Measurements from ENCODE around the gene TIAL1. TPM values are rescaled to one million over a fixed set of nuclear protein-coding genes. Genes with fewer than 3 reads are reported as not detected.

Gene TIAL1
- total and polyA plus RNA-seq, 10 of the 15 experiments (the other 5 are each of a cell fraction or from before 2014, with no cell fraction given): 26.0 to 159 (median 62.8) TPM

DNA sequence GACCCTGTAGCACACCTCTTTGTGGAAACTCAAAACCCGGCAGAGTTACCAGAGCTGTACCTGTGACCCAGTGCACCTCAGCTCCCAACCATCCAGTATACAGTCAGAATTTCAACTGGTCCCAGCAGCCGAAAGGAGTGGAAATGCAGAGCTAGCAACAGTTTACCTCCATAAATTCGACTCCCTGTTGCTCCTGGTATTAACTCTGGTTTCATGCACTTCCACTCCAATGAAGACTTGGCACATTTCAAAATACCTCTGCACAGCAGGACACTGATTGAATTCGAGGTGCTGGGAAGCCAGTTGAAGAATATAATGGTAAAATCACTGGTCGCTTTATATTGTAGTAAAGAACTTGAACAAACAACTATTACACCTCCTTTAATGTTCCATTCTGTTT lies 17.9 kb upstream of the TIAL1 start:
- RAD21 ChIA-PET (ENCODE audit: unreplicated experiment): no interaction called here
- no peaks in the 10 kb centered on the region for H3K27me3 ChIP-seq (replicated peaks in 1 of 2; ENCODE audit: control insufficient read depth in 2 of 2, insufficient read depth in 2 of 2, low read length in 1 of 2)
- SMC1A ChIA-PET (ENCODE audit: uncharacterized antibody, unreplicated experiment): interaction anchor here (0.5 kb wide), 1 partner anchor 85 kb away, joined by 3 read pairs; no protein-coding TSS in a partner anchor
- H2AFZ ChIP-seq (ENCODE audit: control insufficient read depth, low read depth, low read length): no peak overlapping the region
- no peaks in the 10 kb centered on the region for H4K20me1 ChIP-seq (ENCODE audit: control insufficient read depth, insufficient read depth)
- no peak for FAIRE-seq
- H3K27ac ChIP-seq (ENCODE audit: control insufficient read depth, insufficient read depth): no peak overlapping the region
- DNase-seq (ENCODE audit: low read depth, low spot score): no peak
- TF ChIP-seq, protein P1, sequence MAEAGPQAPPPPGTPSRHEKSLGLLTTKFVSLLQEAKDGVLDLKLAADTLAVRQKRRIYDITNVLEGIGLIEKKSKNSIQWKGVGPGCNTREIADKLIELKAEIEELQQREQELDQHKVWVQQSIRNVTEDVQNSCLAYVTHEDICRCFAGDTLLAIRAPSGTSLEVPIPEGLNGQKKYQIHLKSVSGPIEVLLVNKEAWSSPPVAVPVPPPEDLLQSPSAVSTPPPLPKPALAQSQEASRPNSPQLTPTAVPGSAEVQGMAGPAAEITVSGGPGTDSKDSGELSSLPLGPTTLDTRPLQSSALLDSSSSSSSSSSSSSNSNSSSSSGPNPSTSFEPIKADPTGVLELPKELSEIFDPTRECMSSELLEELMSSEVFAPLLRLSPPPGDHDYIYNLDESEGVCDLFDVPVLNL (IDR thresholded peaks at IDR 0.05; ENCODE audit: low read depth, low read length): no peak
- TF ChIP-seq, protein P2, sequence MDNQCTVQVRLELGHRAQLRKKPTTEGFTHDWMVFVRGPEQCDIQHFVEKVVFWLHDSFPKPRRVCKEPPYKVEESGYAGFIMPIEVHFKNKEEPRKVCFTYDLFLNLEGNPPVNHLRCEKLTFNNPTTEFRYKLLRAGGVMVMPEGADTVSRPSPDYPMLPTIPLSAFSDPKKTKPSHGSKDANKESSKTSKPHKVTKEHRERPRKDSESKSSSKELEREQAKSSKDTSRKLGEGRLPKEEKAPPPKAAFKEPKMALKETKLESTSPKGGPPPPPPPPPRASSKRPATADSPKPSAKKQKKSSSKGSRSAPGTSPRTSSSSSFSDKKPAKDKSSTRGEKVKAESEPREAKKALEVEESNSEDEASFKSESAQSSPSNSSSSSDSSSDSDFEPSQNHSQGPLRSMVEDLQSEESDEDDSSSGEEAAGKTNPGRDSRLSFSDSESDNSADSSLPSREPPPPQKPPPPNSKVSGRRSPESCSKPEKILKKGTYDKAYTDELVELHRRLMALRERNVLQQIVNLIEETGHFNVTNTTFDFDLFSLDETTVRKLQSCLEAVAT (IDR thresholded peaks at IDR 0.05): no peak
- TF ChIP-seq, protein P3, sequence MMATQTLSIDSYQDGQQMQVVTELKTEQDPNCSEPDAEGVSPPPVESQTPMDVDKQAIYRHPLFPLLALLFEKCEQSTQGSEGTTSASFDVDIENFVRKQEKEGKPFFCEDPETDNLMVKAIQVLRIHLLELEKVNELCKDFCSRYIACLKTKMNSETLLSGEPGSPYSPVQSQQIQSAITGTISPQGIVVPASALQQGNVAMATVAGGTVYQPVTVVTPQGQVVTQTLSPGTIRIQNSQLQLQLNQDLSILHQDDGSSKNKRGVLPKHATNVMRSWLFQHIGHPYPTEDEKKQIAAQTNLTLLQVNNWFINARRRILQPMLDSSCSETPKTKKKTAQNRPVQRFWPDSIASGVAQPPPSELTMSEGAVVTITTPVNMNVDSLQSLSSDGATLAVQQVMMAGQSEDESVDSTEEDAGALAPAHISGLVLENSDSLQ (IDR thresholded peaks at IDR 0.05): no peak
- TF ChIP-seq POU2F2 (IDR thresholded peaks at IDR 0.05; ENCODE audit: borderline replicate concordance, low read depth, low read length) (no peak), ZSCAN29 (IDR thresholded peaks at IDR 0.05) (no peak)
- POLR2A ChIA-PET: no interaction called here
- H3K4me2 ChIP-seq (ENCODE audit: control insufficient read depth, insufficient read depth): no peak overlapping the region
- ATAC-seq: no peak
- CTCF ChIA-PET: interaction anchor here (0.9 kb wide), 1 partner anchor 12 kb away, joined by 3 read pairs; no protein-coding TSS in a partner anchor
- H3K9ac ChIP-seq (ENCODE audit: control insufficient read depth, insufficient read depth, low read length): no peak overlapping the region
- H3K79me2 ChIP-seq (ENCODE audit: control insufficient read depth, insufficient read depth, low read length): no peaks in the 10 kb centered on the region
- WGBS (ENCODE audit: insufficient coverage, insufficient replicate concordance, low lambda C conversion rate, missing lambda C conversion rate): 52% methylated on average over 5 of the region's 5 CpGs
- H3K4me3 ChIP-seq: no peak overlapping the region
- no peaks in the 10 kb centered on the region for H3K9me3 ChIP-seq (replicated peaks; ENCODE audit: control insufficient read depth, insufficient read depth, low read length)
- H3K36me3 ChIP-seq (ENCODE audit: control insufficient read depth in 2 of 2, insufficient read depth in 2 of 2, low read length in 1 of 2): no peaks in the 10 kb centered on the region
- BruUV-seq (replicated peaks): no TSS peak
- H3K4me1 ChIP-seq (ENCODE audit: control insufficient read depth, insufficient read depth, low read length): no peaks in the 10 kb centered on the region
- in situ Hi-C loops (cut with MboI): no loop called here
- intact Hi-C loops (cut with micrococcal nuclease; ENCODE audit: unreplicated experiment): no loop called here
